GM18520 (cell line): ENCODE data around the gene NOL4L.

ENCODE experiments used
- ATAC-seq: cut with Tn5 transposase; IDR thresholded peaks from one replicate; pipeline ENCODE4 v1.9.1; 2021; ENCODE audit not compliant: unreplicated experiment

Gene NOL4L

DNA sequence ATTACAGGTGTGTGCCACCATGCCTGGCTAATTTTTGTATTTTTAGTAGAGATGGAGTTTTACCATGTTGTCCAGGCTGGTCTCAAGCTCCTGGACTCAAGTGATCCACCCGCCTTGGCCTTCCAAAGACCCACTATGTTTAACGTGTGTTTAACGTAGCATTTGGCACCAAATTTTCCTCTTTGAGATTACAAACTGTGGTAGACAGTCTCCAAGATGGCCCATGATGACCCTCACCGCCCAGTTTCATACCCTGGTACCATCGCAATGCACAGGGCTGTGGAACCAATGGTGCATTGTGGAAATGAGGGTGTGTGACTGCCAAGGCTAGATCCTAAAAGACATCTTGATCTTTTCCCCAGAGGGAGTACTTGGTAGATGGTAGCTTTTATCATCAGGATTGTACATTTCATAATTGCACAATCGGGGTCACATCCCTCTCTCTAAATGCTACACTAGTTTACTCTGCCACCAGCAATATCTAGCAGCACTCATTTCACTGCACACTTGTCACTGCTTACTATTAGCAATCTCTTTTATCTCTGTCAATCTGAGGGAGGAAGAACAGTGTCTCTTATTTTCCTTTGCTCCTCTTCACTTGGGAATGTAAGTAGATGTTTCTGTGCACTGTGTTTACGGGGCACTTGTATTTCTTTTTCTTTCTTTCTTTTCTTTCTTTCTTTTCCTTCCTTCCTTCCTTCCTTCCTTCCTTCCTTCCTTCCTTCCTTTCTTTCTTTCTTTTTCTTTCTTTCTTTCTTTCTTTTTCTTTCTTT, 96.9 kb downstream of the NOL4L start:
- ATAC-seq: no peak

DNA sequence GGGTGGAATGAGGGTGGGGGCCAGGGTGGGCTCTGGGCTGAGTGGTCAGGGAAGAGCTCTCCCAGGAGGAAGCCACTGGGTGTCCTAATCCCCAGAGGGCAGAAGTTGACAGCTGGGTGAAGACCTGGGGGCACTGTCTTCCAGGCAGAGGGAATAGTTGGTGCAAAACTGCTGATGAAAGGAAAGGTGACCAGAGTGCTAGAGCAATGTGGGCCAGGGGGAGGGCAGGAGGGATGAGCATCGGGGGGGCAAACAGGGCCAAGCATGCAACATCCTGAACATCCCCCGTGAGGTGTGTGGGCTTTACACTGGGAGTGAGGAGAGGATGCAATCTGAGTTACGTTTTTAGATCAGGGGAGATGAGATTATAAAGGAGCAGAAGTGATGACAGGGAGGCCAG, 97.8 kb downstream of the NOL4L start:
- no peak for ATAC-seq

DNA sequence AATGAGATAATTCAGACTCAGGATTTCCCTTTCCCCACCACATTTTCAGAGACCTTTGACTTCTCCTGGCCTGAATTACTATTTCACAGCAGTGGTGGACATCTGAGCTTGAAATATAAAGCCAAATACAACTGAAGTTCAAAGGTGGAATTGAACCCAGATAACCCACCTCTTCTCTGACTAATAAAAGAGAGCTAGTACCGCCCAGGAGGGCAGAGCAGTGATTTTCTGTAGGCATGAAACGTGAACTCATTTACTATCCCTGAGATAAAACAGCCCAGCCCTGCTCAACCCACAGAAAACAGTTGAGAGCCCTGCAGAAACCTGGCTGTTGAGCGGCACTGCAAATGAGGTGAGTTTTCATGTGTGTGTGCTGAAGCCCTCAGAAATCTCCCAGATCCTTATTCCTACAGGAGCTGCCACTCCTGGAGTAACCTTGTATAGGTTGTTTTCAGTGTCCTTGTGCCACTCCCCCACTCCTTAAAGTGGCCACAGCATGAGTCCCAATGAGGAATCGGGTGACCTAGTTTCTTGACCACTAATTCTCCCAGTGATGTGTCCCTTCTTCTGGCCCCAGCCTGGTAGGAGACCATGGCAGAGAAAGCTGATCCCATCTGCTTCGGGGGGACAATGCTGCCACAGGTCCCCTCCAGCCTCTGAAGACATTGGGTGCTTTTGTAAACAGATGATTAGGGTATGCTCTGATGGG, 99.2 kb downstream of the NOL4L start:
- ATAC-seq: no peak

DNA sequence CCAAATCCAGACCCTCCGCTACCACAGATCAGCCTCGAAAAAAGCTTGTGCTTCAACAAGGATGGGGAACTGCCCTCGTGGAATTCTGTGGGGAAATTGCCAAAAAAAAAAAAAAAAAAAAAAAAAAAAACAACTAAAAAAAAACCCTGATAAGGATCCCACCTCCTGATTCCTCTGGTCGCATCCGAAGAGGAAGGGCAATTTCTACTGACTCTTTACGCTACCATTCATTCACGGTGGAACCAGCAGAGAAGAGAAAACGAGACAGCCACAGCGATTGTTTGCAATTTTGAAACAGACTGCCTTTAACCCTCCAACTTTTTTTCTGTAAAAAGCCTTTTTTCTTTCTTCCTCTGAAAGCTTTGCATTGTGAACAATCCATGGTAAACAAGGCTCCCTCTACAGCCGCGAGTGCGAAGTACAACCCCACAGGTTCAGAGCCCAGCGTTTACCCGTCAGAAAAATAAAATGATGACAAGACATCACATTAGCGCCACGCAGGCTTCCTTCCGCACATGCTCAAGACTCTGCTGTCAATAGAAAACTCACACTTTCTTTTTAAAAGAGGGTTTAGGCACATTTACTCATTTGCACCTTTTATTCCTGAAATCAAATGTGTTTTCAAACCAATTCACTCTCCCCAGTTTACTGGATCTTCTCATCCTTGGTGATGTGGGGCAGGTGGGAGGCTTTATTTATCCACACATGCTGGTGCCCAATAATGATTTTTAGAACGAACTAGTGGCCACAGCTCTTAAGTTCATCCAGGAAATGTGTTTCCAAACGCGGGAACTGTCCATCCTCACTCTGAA, 100.0 kb downstream of the NOL4L start:
- no peak for ATAC-seq

DNA sequence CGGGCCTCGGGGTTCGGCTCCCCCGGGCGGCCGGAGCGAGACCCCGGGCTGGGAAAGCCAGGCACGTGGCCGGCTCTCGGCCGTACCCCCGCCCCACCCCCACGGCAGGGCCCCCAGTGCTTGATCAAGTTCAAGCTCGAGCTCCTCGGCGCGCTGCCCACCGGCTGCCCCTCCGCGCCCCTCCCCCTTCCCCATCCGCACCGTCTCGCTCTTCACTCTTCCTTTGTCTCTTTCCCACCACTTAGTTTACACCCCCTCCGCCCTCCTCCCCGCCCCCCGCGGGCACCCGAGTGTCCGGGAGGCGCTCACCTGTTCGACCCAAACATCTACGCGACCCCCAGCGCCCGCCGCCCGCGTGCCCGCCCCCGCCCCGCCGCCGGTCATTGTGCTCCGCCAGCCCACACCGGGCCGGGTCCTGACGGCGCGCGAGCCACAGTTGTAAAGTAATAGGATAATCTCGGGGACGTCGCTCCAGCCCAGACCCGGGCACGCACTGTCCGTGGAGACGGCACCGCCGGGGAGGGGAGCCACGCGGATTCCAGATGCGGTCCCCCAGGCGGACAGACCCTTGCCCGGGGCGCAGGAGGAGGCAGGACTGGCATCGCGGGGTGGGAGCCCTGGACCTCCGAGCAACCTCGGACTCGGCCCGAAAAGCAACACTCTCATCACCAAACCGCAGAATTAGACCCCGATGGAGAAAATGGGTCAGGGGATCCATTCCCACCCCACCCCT, 100.7 kb downstream of the NOL4L start:
- ATAC-seq: no peak

DNA sequence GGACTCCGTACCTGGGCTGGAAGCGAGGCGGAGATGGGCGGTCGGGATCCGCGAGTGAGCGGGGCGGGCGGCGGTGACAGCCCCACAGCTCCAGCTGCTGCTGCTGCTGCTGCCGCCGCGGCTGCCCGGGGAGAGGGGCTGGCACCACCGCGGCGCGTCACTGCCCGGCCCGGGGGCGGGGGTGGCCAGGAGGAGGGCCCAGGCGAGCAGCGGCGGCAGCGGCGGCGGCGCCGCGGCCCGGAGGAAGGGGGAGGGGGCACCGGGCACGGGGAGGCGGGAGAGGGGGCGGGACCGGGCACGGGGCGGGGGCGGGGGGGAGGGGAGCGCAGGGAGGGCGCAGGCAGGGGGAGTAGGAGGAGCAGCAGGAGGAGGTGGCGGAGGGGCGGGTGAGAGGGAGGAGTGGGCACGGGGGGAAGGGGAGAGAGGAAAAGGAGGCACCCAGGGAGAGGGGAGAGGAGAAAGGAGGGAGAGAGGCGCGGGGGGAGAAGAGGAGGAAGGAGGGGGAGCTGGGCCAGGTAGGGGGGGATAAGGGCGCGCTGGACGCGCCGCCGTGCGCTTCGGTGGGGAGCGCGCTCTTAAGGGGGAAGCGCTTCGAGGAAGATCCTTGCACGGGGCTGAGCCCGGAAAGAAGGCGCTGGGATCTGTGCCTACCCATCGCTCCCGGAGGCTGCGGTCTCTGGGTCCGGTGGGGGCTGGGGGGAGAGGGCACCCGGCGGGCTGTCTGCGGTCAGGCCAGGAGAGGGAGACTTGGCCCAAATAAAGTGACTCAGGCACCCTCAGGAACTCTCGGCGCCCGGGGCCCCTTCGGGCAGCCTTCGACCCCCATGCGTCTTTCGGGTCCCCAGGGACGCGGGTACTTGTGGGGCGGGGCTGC, 101.5 kb downstream of the NOL4L start:
- ATAC-seq: no peak

DNA sequence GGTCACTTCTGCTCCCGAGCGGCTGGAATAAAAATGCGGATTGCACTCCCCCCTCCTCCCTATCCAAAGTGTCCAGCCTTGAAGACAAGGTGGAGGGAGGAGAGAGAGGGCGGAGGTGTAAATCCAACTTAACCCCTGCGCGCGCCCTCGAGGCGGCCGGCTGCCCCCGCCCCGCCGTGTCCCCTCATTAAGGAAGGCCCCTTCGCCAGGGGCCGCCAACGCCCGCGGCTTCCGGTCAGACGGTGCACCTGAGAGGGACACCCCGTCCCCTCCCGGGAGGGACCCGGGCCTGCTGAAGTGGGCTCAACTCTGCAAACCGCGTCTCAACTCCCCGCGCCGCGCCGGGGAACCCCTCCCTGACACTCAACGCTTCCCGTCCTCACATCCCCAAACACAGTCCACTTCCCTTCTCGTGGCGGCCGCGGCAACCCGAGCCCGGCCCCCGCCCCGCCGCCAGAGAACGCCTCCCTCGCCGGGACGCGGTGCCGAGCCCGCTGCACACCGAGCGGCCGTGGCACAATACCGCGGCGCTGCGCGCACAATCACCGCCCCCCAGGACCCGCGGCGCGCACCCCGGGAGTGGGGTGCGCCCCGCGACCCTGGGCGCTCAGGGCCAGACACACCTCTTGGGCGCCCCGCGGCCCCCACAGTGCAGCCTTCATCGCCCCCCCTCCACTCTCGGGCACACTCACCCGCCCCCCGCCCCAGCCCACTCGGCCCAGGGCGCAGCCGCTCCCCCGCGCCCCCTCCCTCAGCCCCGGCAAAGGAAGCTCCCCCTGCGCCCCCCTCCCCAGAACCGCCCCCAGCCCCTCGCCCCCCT, 102.5 kb downstream of the NOL4L start:
- ATAC-seq: no peak

DNA sequence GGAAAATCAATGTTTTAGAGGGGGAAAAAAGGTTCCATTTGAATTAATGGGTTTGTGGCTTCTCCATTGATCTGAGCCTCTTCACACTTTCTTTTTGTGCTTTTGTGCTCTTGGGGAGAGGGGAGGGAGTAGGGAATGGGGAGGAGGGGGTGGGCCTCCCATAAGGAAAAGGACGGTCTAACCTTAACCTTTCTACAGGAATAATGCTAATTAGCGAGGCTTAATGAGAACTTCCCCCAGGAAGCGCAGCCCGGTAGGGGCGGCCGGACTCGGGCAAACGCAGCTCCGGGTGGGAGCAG, 103.0 kb downstream of the NOL4L start:
- no peak for ATAC-seq

DNA sequence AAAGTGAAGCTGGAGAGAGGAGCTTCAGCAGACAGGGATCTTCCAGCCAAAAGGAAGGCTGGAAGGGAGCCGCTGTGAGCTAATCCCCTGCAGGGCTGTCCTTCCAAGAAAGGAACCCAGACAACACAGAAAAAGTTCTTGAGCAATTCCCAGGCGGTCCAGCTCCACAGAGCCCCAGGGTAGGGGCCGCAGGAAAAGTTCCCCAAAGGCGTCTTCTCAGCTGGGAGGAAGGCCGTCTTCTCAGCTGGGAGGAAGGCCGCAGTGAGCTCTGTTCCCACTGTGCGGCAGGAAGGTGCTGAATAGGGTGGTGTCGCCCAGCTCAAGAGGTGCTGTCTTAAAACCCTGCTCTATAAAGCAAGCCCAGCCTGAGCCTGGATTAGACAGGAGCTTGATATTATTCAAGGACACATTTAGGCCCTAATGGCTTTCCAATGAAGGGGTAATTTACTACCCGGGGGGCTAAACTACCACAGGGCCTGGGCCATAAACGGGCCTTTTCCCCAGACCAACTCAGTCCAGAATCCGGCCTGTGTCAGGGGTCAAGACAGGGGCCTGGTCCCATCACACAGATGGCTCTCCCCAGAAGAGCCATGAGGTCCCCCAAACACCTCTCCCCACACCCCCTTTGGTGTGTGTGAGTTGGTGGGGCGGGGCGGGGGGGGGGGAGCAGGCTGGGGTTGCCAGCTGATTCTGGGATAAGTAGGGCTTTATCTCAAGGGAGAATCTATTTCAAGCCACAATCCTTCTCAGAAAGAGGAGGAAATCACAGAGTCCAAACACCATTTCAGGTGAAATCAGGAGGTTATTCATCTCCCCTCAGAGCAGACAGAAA, 103.6 kb downstream of the NOL4L start:
- ATAC-seq: no peak

DNA sequence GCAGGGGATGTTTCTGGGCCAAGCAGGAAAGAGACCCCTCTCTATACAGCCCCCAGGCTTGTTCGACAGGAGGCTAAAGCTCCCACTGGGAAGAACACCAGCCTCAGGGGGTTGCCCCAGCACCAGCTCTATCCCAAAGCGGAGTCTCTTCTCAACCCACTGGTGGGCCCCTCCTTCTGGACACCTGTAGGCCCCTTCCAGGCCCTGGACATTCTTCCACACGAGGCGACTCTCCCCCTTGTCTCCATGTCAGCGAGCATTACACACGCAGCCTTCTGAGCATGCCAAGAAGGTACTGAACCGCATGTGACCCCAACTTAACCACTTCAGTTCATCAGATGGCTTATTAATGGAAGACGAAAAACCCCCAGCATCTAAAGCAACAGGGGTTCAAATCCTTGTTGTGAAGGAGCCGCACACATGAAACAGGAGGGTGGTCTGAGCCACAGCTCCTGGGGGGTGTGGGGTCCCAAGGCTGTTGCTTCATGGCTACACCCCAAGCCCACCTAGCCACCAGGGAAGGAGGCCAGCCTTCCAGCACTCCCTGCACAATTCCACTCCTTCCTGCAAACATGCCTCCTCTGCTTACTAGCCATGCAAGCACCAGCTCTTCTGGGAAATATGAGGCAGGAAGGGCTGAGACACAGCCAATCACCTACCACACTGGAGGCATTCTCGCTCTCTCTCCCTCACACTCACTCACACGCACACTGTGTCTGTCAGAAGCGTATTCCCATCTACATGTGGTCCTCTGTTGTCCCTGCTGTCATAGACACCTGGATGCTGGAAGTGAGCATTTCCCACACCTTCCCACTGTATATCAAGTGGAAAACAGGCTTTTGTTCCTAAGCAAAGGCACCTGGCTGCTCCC, 104.5 kb downstream of the NOL4L start:
- no peak for ATAC-seq

DNA sequence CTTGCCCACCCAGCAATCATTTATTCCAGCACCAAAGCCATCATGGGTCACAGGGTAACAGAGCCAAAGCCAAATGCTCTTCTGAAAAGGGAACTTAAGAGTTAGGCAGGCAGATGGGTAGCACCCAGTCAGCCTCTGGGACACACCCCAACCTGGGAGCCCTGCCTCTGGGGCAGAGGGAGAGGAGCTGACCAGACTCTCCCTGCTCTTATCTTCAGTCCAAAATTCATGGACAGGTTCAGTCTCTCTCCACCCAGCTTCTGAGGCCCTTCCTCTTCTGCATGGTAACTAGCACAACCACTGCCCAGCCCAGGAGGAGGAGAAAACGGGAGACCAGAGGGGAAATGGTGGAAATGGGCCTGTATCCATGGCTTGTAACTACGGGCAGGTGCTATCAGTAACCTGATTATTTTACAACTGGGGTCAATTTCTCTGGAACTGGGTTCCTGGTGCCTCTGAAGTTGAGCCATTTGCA, 105.4 kb downstream of the NOL4L start:
- ATAC-seq: no peak

DNA sequence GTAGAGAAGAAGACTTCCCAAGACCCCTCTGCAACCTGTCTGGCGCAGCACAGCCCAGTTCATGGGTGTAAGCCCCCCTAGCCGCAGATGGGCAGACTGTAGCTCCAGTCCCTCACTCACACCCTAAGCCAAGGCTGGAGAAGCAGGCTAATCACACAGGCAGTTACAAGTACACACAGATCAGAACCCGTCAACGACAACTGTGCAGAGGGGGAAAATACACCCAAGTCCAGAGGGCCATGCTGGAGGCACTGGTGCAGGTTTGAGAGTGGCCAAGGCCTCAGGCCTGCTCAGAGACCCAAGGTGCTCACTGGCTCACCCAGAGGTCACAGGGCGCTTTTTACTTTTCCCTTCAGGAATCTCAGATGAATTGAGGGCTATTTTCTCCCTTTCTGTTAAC, 106.1 kb downstream of the NOL4L start:
- no peak for ATAC-seq

DNA sequence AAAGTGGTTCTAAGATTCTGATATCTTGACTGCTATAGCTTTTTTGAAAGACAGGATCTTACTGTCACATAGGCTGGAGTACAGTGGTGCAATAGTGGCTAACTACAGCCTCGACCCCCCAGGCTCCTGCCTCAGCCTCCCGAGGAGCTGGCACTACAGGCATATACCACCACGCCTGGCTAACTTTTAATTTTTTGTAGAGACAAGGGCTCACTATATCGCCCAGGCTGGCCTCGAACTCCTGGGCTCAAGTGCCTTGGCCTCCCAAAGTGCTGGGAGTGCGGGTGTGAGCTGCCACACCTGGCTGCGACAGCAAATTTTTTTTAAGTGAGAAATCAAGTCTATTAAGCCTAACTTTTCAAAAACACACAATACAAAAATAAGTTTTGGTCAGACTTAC, 106.6 kb downstream of the NOL4L start:
- ATAC-seq: no peak

DNA sequence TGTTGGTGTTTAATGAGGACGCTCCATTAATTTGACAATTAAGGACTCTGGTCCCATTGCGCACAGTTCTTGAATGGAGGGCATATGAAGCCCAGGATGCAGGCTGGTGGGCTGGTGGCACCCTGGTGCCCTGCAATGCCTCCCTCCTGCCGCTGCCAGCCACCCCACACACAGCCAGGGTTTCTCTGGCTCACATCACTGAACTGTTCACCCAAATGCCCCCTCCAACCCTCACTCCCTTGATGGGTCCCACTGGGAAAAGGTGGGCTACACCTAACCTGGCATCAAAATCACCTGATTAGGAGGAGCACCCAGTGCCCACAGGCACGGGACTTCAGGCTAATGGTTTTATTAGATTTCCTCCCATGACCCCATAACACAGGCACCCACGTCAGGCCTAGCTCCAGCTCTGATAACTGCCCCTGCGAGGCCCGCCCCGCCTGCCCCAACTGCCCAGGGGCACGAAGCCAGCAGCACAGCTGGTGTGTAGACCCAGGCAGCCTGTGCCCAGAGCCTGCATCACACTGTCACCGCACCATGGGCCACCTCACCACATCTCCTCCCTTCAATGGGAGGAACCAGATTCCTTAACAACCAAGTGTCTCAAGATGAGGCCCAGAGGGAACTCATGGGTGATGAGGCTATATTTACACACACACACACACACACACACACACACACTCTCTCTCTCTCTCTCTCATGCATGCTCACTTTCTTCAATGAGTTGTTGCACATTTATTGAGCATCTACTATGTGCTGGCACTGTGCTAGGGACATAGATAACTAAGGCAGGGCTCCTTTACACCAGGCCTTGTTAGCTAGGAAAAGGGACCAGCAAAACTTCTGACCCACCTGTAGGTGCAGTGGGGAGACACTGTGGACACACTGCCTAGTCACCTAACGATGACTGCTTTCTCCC, 107.3 kb downstream of the NOL4L start:
- ATAC-seq: no peak

DNA sequence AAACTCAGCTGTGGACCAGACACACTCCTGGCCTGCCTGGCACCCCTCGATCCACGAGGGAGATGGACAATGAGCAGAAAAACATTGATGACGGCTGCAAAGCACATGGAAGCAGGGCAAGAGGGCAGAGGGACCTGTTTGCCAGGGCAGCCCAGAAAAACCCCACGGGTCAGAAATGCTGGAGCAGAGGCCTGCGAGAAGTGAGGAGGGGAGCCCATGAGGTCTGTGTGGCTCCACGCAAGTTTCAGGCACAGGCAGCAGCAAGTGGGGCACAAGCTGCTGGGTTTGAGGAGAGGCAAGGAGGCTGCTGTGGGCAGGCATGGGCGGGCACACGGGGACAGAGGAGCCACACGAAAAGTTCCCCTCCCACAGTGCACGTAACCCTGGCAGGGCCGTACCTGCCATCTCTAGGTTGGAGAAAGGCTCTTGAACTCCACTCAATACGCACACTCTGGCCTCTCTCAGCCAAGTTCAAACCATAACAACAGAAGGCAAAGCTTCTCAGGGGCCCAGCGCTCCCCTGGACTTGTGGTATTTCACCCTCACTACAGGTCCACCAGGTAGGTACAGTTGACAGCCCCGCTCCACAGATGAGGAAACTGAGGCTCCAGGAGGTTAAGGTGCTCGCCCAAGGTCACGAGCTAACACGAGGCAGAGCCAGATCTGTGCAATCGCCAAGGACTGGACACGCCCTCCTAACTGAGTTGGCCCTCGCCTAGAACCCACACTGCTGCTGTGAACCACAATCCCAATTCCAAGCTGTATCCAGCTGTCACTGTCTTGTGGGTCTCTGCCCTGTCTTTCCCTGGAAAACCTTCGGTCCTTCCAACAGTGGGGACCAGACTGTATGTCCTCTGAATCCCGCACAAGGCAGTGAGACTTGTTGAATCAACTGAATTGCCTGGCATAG, 108.2 kb downstream of the NOL4L start:
- no peak for ATAC-seq
